CD4-positive, CD25-positive, alpha-beta regulatory T cell (primary cell): Measurements from ENCODE around the gene MINDY4. TPM values are rescaled to one million over a fixed set of nuclear protein-coding genes. Genes with fewer than 3 reads are reported as not detected.

Source experiments
- ATAC-seq, 2 donors: fragments of 150-1000 bp; cut with Tn5 transposase; one replicate each; pipeline ENCODE4 v1.10.0; 2021; ENCODE audit warnings: low read depth in 2 of 2, moderate number of reproducible peaks in 2 of 2, moderate library complexity in 1 of 2
- DNase-seq, 3 donors: peaks; one replicate each; pipeline versions ENCODE4 v3.0.0 to v3.0.0-alpha.2; 2012 to 2022; ENCODE audit warnings: mixed read lengths in 1 of 3
- H3K27ac ChIP-seq: one replicate; pipeline ENCODE4 v1.7.0; 2013; ENCODE audit warnings: mild to moderate bottlenecking, low read length; ENCODE audit not compliant: insufficient read depth, poor library complexity, severe bottlenecking
- H3K27me3 ChIP-seq: one replicate; pipeline ENCODE4 v1.7.0; 2013; ENCODE audit warnings: low read length; ENCODE audit not compliant: control insufficient read depth, insufficient read depth
- H3K36me3 ChIP-seq: one replicate; pipeline ENCODE4 v1.7.0; 2013; ENCODE audit warnings: mild to moderate bottlenecking, low read length, moderate library complexity; ENCODE audit not compliant: control insufficient read depth, insufficient read depth
- H3K4me1 ChIP-seq: 2 replicates; pipeline ENCODE4 v1.7.0; 2013; ENCODE audit warnings: mild to moderate bottlenecking, low read length; ENCODE audit not compliant: insufficient read depth, control insufficient read depth, poor library complexity, severe bottlenecking
- H3K4me3 ChIP-seq: one replicate; pipeline ENCODE4 v1.7.0; 2013; ENCODE audit warnings: low read depth, mild to moderate bottlenecking, low read length, moderate library complexity
- H3K9me3 ChIP-seq, 2 experiments: 1 replicate in 1 of 2; 2 replicates in 1 of 2; pipeline ENCODE4 v1.7.0; 2013; ENCODE audit warnings: low read length in 2 of 2, mild to moderate bottlenecking in 1 of 2, moderate library complexity in 1 of 2; ENCODE audit not compliant: control insufficient read depth in 2 of 2
- H3K27ac Mint-ChIP-seq, 3 donors: one replicate each; pipeline ENCODE4 v1.8.0; 2020 to 2022; ENCODE audit warnings: mild to moderate bottlenecking in 3 of 3, mixed read lengths in 3 of 3, moderate library complexity in 2 of 3
- H3K27me3 Mint-ChIP-seq: one replicate; pipeline ENCODE4 v1.8.0; 2022; ENCODE audit warnings: mild to moderate bottlenecking, mixed read lengths
- H3K36me3 Mint-ChIP-seq: one replicate; pipeline ENCODE4 v1.8.0; 2020; ENCODE audit warnings: mixed read lengths
- H3K4me1 Mint-ChIP-seq, 4 donors: one replicate each; pipeline ENCODE4 v1.8.0; 2020 to 2022; ENCODE audit warnings: mixed read lengths in 4 of 4, mild to moderate bottlenecking in 1 of 4
- H3K4me3 Mint-ChIP-seq, 4 donors: one replicate each; pipeline ENCODE4 v1.8.0; 2020 to 2022; ENCODE audit warnings: mild to moderate bottlenecking in 4 of 4, mixed read lengths in 4 of 4, moderate library complexity in 3 of 4
- H3K9me3 Mint-ChIP-seq, 7 donors: one replicate each; pipeline ENCODE4 v1.8.0; 2020 to 2022; ENCODE audit warnings: mixed read lengths in 7 of 7, mild to moderate bottlenecking in 3 of 7, moderate library complexity in 2 of 7
- polyA plus RNA-seq, 4 donors: library from polyadenylated mRNA; unstranded; fragments of 300-500 nt; fragmentation: Illumina TruSeq; gene quantifications; one replicate each; pipeline ENCODE4 v1.2.3, GENCODE V29; 2021
- total RNA-seq: library from RNA; stranded (reverse); gene quantifications from one replicate; pipeline ENCODE4 v1.2.3, GENCODE V29; 2022

MINDY4 gene
- total and polyA plus RNA-seq, 5 donors from 2014 or later = 0.17 to 1.0 (median 0.52) TPM

DNA sequence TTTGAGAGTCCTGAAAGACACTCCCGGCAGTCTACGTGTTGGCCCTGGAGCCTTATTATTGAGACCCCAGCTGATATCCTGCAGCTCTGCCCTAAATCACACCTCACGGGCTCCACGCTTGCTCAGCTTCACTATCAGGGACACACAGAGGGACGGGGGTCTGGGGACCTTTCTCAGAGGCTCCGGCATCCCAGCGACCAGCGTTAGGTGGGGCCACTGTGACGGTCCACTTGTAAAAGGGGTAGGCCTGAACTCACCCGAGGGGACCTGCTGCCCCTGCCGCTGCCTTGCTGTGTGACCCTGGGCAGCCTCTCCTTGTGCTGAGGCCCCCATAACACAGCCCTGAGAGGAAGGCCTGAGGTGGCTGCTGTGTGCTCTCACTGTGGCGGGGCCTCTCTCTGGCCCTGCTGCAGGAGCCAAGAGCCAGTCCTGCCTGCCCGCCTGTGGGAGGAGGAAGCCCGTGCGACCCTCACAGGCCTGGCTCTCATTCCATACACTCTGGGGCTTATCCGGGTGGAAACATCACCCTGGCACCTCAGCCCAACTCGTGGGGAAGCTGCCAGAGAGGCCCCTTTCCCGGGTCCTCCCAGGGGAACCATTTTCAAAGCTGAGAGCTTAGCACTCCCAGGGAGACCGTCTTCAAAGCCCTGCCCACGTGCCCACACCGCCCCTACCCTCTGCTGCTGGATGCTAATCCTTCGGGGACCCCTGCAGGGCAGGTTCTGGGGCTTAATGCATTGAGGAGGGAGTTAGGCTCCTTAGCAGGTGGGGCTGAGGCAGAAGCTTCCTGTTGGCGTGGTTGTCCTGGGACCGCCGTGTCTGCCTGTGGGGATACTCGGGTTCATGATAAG lies 162.1 kb downstream of the MINDY4 start:
- no peak overlapping the region for H3K4me3 Mint-ChIP-seq
- H3K27ac Mint-ChIP-seq = peak overlapping the region in 1 of 3 donors; percentile 48
- no peaks in the 10 kb centered on the region for H3K4me1 Mint-ChIP-seq
- no peaks in the 10 kb centered on the region for H3K9me3 Mint-ChIP-seq
- Histone ChIP-seq H3K9me3 (no peaks in the 10 kb centered on the region), H3K27me3 (peaks cover 3% of the 10 kb centered on the region), H3K4me3 (no peak overlapping the region), H3K27ac (no peak overlapping the region), H3K4me1 (no peaks in the 10 kb centered on the region), H3K36me3 (no peaks in the 10 kb centered on the region)
- DNase-seq (no peak), ATAC-seq (no peak)
- no peaks in the 10 kb centered on the region for H3K36me3 Mint-ChIP-seq
- H3K27me3 Mint-ChIP-seq = peaks cover 19% of the 10 kb centered on the region

DNA sequence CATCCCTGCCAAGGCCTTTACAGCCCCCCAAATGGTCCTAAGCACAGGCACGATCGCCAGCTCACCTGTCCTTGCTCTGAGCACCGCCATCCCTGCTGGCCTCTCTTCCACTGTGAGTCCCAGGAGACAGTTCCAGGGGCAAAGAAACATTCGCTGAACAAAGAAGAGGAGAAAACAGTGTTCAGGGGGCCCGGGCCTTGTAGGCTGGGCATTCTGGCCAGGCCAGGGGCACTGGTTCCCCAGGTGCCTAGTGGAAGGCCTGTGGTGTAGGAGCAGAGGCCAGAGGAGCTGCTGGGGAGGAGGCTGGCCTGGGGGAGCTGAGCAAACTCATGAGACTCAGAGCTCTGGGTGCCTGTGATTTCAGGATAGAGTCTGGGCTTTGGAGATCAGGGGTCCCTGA lies 163.0 kb downstream of the MINDY4 start:
- no peak overlapping the region for H3K27ac Mint-ChIP-seq
- Histone ChIP-seq H3K27me3 (peaks cover 3% of the 10 kb centered on the region), H3K4me1 (no peaks in the 10 kb centered on the region), H3K9me3 (no peaks in the 10 kb centered on the region), H3K27ac (no peak overlapping the region), H3K36me3 (no peaks in the 10 kb centered on the region), H3K4me3 (no peak overlapping the region)
- no peak for DNase-seq
- H3K27me3 Mint-ChIP-seq = peaks cover 16% of the 10 kb centered on the region
- H3K36me3 Mint-ChIP-seq = no peaks in the 10 kb centered on the region
- H3K4me1 Mint-ChIP-seq = peaks cover 0 to under 1% (median 0%) of the 10 kb centered on the region in 4 donors
- no peaks in the 10 kb centered on the region for H3K9me3 Mint-ChIP-seq
- no peak for ATAC-seq
- no peak overlapping the region for H3K4me3 Mint-ChIP-seq

DNA sequence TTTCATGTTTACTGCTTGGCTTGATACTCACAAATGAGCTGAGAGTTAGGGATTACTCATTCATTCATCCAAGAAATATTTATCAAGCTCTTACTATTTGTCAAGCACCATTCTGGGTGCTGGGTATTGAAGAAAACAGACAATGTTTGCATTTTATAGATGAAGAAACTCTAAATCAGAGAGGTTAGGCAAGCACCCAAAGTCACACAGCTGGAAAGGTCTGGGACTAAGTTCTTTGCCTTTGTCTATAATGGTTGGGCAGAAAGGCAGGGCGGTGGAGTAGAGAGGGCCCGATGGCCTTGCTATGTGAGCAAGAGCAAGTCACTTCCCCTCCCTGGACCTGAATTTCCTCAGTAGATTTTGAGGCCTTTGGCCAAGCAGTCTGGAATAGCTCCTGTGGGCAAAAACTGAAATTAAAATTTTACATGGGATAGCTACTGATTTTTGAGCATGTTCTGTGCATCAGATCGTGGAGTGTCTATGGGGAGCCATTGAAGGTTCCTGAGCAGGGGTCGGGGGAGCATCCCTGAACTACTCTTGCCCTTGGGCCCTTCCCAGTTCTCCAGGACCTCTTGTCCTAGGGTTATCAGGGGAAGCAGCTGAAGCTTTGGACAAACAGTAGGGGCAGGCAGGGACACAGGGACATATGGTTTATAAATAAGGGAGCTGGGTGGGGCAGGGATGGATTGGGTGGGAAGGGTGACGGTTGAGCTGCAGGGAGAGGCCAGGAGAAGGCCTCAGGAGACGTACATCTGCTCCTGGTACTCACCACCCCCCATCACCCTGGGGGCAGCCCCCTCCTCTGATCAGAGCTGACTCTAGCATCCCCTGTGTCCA lies 163.7 kb downstream of the MINDY4 start:
- no peak overlapping the region for H3K4me3 ChIP-seq

DNA sequence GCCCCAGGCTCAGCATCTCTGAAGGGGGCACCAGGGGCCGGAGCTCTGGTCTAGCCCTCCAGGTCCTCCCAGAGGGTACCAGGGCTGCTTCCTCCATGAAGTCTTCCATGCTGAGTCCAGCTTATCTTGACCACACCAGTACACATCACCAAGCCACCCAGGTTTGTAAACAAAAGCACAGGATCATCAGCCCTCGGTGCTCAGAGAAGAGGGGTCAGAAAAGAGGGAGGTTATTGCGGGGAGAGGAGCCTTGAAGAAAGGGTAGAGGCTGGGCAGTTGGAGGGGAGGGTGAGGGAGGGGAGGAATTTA lies 164.3 kb downstream of the MINDY4 start:
- Histone ChIP-seq H3K27me3 (peaks cover 8% of the 10 kb centered on the region), H3K9me3 (no peaks in the 10 kb centered on the region), H3K36me3 (no peaks in the 10 kb centered on the region), H3K27ac (no peak overlapping the region), H3K4me3 (no peak overlapping the region), H3K4me1 (no peaks in the 10 kb centered on the region)
- Mint-ChIP-seq H3K36me3 (no peaks in the 10 kb centered on the region), H3K9me3 (peaks cover 0 to 3% (median 0%) of the 10 kb centered on the region in 7 donors), H3K4me1 (peaks cover 0 to 4% (median 0%) of the 10 kb centered on the region in 4 donors), H3K27ac (no peak overlapping the region), H3K4me3 (no peak overlapping the region), H3K27me3 (peaks cover 28% of the 10 kb centered on the region)
- no peak for DNase-seq
- ATAC-seq = no peak

More for the DNA sequence above, 163.7 kb downstream of the MINDY4 start:
- Mint-ChIP-seq H3K9me3 (peaks cover 0 to 3% (median 0%) of the 10 kb centered on the region in 7 donors), H3K36me3 (no peaks in the 10 kb centered on the region), H3K4me3 (no peak overlapping the region), H3K27me3 (peaks cover 24% of the 10 kb centered on the region), H3K4me1 (peaks cover 0 to 4% (median 0%) of the 10 kb centered on the region in 4 donors), H3K27ac (no peak overlapping the region)
- DNase-seq = no peak
- Histone ChIP-seq H3K4me1 (no peaks in the 10 kb centered on the region), H3K36me3 (no peaks in the 10 kb centered on the region), H3K27ac (no peak overlapping the region), H3K27me3 (peaks cover 4% of the 10 kb centered on the region), H3K9me3 (no peaks in the 10 kb centered on the region)
- ATAC-seq = no peak

DNA sequence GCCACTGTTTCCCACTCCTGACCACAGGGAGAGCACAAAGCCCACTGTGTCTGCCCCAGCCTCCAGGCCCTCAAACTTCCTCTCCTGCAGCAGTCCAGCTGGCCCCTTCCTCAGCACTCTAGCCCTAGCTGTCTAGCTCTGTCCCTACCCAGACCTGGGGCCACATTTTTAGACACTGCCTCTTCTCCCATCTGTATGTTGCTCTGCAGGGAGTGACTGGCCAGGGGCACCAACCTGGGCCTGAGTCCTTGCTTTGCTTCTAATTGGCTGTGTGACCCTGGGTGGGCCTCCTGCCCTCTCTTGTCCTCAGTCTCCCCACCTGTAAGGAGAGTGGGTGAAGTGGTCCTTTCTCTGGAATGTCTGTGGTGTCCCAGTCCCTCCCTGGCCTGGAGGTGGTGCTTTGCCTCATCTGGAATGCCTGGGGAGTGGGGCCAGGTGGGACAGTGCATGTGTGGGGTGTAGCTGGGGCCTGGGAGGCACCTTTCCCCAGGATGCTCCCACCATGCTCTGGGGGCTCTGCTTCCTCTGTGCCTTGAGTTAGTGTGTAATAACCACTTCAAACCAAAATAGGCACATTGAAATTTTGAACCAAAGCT lies 165.5 kb downstream of the MINDY4 start:
- Histone ChIP-seq H3K4me3 (no peak overlapping the region), H3K27ac (no peak overlapping the region), H3K27me3 (peaks cover 17% of the 10 kb centered on the region), H3K36me3 (no peaks in the 10 kb centered on the region), H3K4me1 (no peaks in the 10 kb centered on the region), H3K9me3 (no peaks in the 10 kb centered on the region)
- Mint-ChIP-seq H3K27ac (no peak overlapping the region), H3K4me3 (no peak overlapping the region), H3K27me3 (peaks cover 38% of the 10 kb centered on the region), H3K4me1 (peaks cover 0 to 4% (median 0%) of the 10 kb centered on the region in 4 donors), H3K36me3 (no peaks in the 10 kb centered on the region), H3K9me3 (peaks cover 0 to 3% (median 0%) of the 10 kb centered on the region in 7 donors)
- no peak for ATAC-seq
- no peak for DNase-seq

DNA sequence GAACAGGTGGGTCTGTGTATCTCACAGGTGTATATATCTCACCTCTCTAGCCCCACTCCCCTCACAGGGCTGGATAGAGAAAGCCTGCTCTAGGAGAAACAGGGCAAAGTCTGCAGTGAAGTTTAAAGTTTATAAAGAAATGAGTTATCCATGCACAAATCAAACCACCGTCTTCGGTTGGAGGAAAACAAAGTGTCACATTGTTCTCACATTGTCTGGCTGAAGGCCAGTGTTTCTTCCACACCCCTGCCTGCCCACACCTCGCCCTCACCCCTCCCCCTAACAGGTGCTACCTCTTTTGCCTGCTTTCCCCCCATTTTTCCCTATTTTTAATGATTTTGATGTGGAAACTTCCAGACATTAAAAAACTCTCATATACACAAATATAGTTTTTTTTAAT lies 166.2 kb downstream of the MINDY4 start:
- Histone ChIP-seq H3K36me3 (no peaks in the 10 kb centered on the region), H3K4me3 (no peak overlapping the region), H3K9me3 (no peaks in the 10 kb centered on the region), H3K27me3 (peaks cover 20% of the 10 kb centered on the region), H3K27ac (no peak overlapping the region), H3K4me1 (no peaks in the 10 kb centered on the region)
- H3K36me3 Mint-ChIP-seq = no peaks in the 10 kb centered on the region
- peaks cover 0 to 3% (median 0%) of the 10 kb centered on the region in 7 donors for H3K9me3 Mint-ChIP-seq
- H3K4me3 Mint-ChIP-seq = no peak overlapping the region
- no peak overlapping the region for H3K27ac Mint-ChIP-seq
- H3K27me3 Mint-ChIP-seq = peaks cover 45% of the 10 kb centered on the region
- DNase-seq (no peak), ATAC-seq (no peak)
- H3K4me1 Mint-ChIP-seq = peaks cover 0 to 4% (median 0%) of the 10 kb centered on the region in 4 donors

DNA sequence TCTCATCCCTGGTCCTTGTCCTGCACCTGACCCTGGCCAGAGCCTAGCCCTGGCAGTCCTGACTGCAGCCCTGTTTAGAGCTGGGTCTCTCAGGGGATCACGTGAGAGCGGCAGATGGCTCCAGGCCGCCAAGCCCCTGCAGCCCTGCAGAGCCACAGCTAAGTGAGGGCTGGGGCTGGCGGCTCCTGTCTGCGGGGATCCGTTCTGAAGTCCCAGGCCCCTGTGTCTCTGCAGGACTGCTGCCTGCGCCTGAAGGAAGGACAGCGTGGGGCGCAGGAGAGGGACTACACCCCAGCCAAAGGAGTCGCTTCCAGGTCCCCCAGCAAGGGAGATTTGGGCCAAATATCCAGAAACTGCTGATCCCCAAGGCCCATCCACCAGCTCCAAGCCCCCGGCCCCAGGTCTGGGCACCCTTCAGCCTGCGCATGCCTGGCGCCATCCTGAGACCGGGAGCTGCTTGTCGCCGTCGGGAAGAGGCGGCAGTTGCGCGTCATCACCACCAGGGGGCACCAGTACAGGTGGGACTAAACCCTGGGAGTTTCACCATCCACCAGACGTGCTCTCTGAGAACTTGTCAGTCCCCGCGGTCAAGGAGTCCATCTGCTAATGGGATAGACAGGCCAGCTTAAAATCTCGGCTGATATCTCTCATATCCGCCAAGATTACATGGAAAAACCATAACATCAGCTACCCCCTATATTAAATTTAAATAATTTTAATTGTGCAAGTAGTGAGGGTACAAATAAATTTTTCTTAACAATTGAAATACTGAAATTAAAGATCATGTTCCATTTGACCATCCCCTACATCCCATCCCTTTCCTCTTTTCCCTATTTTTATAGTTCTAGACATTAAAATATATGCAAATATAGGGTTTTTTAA lies 167.5 kb downstream of the MINDY4 start:
- Mint-ChIP-seq H3K27ac (no peak overlapping the region), H3K9me3 (peaks cover 0 to 3% (median 0%) of the 10 kb centered on the region in 7 donors), H3K36me3 (no peaks in the 10 kb centered on the region), H3K27me3 (peaks cover 46% of the 10 kb centered on the region), H3K4me1 (peaks cover 0 to 4% (median 0%) of the 10 kb centered on the region in 4 donors), H3K4me3 (no peak overlapping the region)
- ATAC-seq = peak in 1 of 2 donors; percentile 28
- Histone ChIP-seq H3K9me3 (no peaks in the 10 kb centered on the region), H3K4me3 (no peak overlapping the region), H3K27me3 (peaks cover 25% of the 10 kb centered on the region), H3K4me1 (no peaks in the 10 kb centered on the region), H3K27ac (no peak overlapping the region), H3K36me3 (no peaks in the 10 kb centered on the region)
- DNase-seq = peak; percentile 25 to 56 (median 26)
